Activated CD8-positive, alpha-beta memory T cell treated with anti-CD3 and anti-CD28 coated beads, Interleukin-2, amount 50 U/mL, for 24 hours (primary cell): ENCODE measurements around the gene GRAMD1B.

Experiments
- DNase-seq: peaks from one replicate; pipeline ENCODE4 v3.0.0-alpha.2; 2020; ENCODE audit errors: extremely low read depth

Gene GRAMD1B

DNA sequence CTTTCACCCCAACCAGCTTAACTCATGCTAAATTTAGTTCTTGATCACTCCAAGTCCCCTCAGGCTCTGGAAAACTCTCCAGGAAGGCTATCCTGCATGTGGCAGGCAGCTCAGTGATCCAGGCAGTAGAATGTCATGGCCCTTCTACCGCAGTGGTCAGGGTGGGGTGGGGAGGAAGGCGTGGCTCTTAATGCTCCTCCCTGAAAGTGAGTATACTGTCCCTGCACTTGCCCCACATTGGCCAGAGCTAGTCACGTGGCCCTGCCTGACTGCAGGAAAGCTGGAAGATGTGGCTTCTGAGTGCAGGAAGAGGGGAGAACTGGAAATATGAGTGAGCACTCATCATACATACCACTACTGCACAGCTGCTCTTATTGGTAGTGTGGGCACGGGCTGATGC lies 102.1 kb downstream of the GRAMD1B start:
- DNase-seq: no peak

DNA sequence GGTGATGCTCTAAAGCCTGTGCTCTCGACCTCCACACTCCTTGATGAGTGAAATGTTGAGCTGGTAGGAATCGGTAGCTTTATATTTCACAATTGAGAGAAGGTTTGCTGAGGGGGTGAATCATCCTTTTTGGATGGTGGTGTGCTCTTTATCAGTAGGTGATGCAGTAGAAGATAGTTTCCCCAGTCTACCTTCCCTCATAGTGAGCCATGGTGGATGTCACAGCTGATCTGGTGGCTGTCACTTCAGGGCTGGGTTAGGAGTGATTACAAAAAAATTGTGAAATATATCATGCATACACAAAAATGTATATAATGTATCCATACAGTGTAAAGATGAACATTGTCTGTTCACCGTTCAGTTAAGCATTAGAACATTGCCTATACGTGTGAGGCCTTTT lies 105.3 kb downstream of the GRAMD1B start:
- no peak for DNase-seq

DNA sequence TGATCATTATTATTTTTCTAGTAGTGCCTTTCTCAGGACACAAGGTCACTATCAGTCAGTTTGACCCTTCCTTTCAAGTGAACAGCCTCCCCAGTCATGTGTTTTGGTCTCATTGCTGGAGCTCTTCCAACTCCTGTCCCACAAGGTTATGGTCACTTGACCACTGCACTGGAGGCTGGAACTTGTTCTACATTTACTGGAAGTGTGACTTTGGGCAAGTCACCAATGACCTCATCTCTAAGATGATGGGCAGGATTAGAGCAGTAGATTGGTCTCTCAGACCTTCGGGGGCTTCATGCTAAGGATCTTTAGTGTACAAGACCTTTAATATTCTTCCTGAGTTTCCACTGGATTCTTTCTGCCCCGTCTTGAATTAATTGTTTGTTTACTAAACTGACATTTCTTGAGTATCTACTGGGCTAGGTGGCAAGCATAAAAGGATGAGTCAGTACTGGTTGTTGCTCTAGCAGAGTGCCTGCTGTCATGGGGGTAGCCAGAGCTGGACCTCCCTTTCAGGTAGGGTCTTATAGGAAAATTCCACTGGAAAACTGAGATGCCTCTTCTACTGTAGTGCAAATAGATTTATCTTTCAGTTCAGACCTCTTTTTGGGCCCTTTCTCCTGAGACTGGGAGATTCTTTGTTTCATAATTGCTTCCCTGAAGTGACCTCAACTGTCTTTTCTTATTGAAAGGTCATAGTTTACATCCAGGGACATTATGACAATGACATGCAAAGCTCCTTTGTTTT lies 106.8 kb downstream of the GRAMD1B start:
- no peak for DNase-seq

DNA sequence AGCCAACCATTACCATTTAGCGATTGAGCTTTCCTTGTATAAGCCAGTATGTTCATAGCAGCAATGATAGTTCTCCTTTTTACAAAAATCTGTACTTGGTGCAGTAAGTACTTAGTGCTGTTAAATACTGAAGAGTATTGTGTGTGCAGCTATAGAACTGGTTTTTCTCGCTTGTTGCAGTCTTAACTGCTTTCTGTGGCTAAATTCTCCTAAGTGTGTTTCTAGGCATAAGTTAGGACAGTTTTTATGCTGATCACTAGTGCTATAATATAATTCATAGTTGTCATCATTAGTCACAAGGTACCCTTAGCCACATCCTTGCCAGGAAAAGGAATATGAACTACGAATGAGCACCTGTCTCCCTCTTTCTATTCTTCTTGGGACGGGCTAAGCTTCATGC lies 107.7 kb downstream of the GRAMD1B start:
- DNase-seq: no peak

DNA sequence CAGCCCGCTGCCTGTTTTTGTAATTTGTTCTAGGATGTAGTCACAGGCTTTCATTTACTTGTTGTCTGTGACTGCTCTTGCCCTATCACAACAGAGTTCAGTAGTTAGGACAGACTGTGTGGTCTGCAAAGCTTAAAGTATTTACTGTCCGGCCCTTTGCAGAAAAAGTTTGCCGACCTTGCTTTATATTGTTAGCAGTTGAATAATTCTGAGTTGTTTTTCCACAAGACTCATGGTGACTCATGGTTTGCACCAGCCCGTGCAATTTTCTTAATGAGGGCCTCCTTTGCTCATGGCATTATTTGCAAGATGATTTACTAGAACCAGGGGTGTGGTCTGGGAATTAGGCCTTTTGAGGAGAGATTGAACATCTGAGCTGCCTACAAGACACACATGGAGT lies 113.7 kb downstream of the GRAMD1B start:
- no peak for DNase-seq

DNA sequence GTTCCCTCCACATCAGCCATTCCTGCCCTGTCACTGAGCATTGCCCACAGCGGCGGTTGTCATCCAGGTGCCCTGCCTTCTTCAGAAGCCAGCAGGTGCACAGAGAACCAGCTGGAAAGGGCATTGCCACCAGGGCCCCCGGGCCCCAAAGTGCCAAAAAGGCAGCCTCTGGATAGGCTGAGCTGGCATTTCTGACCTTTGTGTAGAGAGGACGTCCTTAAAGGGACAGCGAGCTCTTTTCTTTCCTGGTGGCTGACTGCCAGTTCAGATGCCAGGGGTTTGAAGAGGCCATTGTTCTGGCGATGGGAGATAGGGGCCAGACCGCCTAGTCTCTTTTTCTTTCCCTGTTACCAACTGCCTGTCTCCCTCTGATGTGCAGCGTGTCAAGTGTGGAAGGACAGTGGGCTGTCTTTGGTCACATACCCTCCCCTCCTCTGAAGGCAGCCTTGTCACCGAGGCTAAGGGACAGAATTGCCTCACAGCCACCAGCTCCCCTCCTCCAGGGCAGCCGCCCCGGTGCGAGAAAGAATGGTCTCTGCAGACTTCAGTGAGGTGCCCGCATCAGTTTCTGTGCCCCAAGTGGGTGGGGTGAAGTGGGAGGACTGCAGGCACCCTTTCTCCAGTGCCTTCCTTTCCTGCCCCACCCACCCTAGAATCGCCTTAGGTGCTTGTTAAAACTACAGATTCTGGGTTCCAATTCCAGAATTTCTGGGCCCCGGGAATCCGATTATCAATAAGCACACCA lies 114.7 kb downstream of the GRAMD1B start:
- DNase-seq: no peak

DNA sequence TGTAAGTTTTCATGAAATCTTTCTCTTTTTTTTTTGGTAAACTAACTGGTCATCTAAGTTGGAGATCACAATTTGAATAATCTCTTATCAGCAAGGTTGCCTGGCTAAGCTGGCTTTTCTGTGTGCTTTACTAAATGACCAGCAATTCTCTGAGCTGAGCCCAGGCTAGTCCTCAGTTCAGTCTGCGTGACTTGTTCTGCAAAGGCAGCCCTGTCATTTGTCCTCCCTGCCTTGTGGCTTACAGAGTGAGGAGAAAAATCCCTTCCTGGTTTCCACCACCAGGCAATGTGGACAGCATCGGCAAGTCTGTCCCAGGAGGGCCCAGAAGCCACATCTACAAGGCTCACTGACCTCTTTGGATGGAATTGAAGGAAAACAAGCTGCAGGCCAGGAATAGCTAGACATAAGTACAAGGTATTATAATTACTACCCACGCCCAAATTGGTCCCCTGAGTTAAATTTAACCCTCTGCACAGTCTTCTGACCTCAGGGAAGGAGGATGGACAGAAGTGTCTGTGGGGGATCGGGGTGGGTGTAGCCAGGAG lies 115.7 kb downstream of the GRAMD1B start:
- no peak for DNase-seq

DNA sequence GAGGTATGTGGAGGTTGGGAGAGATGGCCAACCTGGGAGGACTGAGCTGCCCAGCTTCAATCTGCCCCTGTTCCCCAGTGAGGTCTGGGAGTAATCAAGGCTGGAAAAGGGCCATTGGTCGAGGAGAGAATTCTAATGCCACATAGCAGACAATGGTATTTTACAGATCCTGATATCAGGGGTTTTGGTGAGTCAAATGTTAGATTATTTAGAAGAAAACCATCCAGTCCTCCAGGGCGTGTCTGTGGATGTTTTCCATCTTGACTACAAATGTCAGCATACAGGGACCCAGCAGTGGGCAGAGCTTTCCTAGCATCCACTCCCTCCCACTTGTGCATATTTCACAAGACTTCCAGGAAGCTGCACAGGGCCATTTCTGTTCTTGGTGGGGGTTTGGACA lies 116.4 kb downstream of the GRAMD1B start:
- no peak for DNase-seq

DNA sequence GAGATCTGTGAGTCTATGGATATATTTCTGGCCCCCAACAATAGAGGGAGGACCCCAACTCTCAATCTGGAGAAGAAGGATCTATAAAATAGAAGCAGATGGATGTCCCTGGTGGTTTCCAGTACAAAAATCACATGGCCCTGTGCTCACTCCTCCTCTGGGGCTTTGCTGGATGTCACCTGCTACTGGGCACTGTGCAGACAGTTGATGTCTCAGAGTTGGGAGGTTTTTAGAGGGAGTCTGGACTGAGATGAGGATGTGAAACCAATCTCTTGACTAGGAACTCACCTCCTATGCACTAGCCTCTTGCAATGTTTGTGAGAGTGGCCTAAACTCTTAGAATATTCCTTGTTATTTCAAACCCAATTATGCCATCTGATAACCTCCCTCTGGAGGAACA lies 117.1 kb downstream of the GRAMD1B start:
- no peak for DNase-seq

DNA sequence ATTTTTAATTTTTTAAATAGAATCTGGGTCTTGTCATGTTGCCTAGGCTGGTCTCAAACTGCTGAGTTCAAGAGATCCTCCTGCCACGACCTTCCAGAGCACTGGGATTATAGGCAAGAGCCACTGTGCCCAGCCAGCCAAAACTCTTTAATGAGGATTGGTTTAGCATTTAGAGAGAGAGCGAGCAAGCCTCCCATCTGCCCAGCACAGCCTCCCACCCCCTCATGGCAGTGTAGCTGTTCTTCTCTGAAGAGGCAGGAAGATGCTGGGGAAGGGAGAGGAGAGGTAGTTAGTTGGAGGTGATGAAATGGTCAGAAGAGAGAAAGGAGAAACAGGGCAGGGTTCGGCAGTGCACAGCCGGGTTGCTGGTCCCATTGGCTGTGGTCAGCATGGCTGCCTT lies 118.7 kb downstream of the GRAMD1B start:
- DNase-seq: no peak

DNA sequence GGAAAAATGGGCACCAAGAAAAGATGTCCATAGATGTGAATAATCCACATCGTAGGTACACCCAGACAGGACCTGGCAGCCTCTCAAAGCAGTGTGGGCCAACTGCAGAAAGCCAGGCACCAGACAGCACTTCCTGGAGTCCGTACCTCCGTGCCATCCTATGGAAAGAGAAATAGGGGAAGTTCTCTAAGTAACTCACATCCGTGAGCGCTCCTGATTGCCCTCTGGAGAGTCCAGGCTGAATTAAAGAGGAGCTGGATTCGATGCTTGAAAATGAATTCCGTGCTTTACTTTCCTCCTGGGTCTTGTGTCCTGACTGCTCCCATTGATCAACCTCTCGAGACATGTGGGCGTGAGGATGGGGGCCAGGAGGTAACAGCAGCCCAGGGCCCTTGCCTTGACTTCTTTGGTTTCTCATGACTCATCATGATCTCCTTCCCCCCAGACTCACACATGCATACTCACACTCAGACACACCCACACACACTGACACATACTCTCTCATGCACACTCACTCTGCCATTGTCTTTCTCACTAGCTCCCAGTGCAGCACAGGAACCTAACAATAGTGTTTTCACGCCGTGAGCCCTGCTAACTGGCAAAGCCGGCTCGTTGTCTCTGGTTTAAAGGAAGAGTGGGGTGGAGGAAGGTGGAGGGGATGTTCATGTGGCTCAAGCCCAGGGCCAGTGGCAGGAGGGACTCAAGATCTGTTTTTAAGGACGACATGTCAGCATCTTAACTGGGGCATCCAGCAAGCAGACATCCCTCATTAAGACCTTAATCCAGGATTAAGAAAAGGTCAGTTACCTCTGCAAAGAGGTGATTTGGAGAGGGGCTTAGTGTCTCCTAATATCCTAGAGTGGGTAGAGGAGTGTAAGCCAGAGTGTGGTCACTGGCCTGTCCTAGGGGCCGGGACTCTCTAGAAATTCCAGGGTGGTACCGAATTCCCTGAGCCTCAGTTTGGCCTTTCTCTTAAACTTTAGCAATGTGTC lies 120.2 kb downstream of the GRAMD1B start:
- no peak for DNase-seq

DNA sequence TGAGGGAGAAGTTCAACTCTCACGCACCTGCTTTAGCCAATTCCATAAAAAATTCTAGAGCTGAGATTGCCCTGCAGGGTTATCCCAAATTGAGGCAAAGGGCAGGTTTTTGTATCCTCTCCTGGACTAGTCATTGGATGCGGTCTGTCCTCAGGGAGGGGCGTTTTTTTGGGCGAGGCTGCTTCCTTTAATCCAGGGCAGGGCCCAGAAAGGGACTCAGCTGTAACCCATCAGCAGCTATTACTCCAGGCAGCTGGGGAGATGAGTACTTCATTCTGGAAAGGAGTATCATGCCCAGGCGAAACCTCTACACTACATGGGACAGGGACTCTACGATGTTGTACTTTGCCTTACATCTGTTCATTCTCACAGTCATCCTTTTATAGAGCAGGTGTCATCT lies 121.0 kb downstream of the GRAMD1B start:
- DNase-seq: no peak

DNA sequence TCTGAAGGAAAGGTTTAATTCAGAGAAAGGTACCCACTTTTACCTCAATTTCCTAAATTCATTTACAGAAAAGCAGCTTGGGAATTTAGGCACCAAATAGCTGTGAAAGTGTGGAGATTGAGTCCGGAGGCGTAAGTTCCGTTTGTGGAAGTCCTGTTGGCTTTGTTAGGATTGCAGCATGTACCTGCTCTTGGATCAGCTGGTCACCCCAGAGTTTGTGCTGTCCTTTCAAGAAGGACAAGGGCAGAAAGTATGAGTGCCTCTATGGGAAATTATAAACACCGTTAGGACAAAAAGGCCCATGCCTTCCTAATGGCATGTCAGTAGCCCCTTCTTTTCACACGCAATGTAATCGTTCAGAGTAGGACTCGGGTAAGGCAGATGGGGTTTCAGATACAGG lies 126.6 kb downstream of the GRAMD1B start:
- no peak for DNase-seq

DNA sequence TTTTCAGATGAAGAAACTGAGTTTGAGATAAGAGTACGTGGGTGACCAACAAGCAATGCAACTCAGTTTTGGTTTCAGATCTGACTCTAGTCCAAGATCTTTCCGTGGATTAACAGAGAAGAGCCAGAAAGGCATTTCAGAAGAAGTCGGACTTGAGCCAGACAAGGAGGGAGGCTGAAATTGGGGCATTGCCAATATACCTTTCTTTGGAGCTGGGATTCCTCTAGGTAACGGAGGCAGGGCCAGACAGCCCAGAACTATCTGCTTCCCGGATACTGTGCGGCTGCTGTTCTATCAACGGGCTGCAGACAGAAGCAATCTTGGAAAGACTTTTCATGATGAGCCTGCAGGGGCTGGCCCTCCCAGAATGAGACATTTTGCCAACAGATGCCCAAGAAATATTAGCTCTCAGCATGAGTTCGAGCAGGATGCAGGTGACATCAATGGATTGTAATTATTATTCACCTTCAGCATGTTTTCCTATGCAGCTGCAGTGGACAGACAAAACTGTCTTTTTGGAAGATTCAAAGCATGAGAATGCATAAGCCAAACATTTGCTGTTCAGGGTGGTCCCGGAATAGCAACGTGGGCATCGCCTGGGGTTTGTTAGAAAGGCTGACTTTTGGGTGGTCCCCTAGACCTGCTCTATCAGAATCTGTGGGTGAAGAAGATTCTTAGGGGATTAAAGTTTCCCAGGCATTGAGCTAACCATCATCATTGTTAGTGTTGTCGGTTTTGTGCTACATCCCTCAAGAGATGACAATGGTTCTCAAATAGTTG lies 128.7 kb downstream of the GRAMD1B start:
- no peak for DNase-seq

DNA sequence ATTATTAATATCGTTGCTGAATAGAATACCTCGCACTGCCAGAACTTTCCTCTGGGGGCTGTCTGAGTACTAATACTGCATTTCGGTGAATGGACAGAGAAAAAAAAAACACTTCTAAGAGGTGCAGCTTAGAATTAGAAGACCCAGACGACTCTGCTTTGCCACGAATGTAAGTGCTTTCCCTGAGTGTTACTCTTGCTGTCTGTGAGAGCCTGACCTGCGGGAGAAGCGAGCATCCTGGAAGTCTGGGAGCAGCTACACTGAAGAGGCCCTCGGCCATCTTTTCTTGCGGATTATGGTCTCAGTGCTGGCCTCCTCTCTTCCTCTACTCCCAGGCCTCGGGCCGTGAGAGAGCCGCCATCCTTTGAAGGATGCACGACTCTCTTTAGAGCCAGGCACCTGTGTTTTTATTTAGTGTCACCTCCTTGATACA lies 129.5 kb downstream of the GRAMD1B start:
- no peak for DNase-seq

DNA sequence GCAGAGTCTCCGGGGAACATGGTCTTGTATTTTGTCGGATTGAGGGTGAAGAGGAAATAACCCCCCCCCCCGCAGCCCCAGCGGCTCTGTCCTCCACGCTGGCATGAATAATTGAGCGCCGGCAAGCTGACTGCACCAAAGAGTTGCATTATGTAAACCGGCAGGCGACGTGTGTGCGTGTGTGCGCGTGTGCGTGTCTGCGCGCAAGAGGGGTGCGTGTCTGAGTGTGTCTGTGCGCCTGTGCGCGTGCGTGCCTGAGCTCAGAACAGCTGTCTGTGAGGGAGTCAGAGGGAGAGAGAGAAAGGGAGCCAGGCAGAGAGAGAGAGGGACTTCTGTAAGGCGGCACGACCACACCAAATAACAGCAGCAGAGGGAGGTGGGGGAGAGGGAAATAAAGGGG lies 129.9 kb downstream of the GRAMD1B start:
- DNase-seq: no peak

DNA sequence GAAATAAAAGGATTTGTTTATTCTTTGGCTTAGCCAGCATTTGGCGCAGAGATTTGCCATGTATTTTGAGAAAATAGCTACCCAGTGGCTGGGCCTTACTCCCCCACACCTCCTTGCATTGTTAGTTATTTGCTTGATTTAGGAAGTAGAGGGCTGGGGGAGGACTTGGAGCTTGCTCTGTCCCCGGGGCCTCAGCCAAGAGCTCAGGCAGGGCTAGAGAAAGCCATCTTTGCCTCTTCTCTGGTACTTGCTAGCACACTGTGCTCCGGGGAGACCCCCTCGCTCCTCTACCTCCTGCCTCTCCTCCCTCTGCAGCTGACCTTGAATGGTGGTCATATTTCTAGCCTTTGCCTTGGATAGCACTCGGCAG lies 131.3 kb downstream of the GRAMD1B start:
- no peak for DNase-seq

DNA sequence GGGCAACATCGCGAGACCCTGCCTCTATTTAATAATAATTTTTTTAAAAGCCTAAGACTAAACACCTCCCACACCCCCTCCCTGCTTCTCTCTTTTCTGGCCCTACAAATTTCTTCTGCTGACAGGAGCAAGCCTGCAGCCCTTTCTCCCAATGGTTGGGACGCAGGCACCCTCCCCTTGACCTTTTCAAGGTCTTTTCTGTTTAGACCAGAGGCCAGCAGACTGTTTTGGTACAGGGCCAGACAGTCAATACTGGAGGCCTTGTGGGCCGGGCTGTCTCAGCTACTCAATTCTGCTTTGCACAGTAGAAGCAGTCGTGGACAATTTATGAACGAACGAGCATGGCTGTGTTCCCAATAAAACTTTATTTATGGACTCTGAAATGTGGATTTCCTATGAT lies 132.1 kb downstream of the GRAMD1B start:
- DNase-seq: no peak

DNA sequence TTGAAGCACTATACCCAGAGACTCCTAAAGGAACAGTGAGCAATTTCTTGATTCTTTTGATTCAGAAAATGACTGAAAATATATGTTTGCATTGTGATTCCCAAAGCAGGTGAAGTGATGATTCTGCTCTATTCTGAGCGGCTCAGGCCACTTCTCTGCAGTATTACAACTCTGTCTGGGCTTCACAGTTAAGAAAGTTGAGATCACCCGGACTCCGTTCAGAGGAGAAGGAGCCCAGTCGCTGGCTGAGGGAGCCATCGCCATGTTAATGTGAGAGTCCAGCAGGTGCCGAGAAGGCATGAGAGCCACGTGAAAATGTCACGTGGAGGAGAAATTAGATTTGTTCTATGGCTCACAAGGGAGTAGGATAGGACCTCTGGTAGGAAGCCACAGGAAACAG lies 132.8 kb downstream of the GRAMD1B start:
- DNase-seq: no peak

DNA sequence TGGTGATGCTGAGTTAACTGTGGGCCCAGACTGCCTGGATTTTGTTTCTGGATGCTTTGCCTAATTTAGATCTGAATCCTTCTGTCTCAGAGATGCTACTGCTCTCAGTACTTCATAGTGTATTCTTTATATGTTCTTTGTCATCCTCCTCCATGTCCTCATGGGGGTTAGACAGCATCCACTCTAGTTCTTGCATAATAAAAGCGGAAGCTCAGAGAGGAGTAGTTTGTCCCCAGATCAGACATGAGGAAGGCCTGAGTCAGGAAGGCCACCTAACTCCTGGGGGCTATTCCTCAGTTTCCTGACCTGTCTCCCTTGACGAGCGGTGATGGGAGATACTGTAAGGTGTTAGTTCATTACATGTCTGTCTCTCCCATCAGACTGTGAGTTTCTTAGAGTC lies 134.2 kb downstream of the GRAMD1B start:
- no peak for DNase-seq

DNA sequence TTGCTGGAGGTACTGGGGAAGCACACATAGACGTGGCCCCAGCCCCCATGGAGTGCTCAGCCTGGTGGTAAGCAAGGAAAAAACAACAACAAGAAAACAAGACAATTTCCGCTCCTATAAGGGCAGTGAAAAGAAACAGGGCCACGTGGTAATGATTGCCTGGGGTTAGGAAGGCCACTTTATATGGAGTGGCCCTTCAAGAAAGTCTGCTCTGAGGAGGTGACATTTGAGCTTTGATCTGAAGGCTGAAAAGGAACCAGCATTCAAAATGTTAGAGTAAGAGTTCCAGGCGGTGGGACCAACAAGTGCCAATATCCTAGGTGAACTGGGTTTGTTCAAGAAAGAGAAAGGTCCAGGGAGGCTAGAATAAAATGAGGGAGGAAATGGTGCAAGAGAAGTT lies 136.8 kb downstream of the GRAMD1B start:
- DNase-seq: no peak
